Measurements from ENCODE around the gene TMEM80.
A peak's percentile ranks its signal among the peaks of the same experiment; 100 is the strongest.
"Not testable (repeated sequence)": the region's sequence is repeated elsewhere in the genome, so short reads cannot be mapped to it uniquely, and the experiment has no call there.

The TMEM80 gene

DNA sequence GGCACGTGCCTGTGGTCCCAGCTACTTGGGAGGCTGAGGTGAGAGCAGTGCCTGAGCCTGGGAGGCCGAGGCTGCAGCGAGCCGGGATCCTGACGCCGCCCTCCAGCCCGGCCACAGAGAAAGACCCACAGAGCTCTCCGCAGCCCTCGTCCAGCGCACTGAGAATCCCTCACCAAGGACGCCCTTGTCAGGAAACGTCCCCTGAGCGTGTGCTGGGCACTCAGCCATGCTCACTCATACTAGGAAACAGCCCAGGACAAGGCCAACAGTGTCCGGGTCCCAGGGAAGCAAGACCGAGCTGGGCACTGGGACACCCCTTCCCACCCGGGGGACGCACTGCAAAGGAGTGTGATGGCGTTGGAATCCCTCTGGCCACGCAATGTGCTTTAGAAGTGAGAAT is 15.1 kb upstream of the TMEM80 start:
- DNase-seq: no peak

DNA sequence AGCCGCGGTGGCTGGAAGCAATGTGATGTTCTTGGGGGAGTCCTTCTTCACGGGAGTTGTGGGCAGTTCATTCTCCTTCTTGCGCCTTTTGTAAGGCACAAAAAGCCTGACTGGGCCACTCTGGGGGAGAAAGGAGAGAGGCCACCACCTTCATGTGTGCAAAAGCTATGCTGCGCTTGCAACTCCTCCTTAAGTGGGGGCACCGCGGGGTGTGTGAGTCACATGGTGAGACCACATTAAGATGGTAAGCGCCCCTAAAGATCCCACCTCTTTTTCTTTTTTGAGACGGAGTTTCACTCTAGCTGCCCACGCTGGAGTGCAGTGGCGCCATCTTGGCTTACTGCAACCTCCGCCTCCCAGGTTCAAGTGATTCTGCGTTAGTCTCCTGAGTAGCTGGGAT is 14.6 kb upstream of the TMEM80 start:
- DNase-seq: no peak

DNA sequence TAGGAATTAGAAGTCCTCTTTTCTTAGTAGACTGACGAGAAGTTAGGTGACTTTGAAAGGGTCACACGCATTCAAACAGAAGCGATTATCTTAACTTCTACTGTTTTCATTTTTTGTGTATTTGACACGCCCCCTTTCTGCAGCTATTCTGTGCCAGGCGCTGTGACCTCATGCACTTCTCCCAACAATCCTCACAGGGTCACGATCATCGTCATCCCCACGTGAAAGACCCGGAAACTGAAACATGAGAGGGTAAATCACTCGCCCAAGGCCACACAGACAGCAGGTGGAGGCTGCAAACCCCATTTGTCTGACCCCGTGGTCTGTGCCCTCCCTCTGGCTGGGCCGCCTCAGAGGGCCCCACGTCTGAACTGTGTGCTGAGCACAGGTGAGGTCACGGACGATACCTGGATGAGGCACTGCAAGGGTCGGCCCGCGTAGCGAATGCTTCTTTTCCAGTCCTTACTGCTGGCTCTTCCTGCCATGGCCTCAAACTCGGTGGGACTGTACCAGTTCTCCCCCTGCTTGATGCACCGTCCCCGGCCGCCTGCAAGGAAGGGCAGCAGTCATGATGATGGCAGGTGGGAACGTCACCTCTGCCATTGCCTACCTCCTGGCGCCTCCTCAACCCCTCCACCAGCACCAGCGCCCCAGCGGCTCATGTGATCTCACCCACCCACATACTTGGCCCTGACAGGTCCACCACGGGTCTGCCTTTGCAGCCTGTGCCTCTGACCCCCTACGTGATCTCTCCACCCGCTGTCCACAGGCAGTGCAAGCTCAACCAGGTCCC is 9.0 kb upstream of the TMEM80 start:
- DNase-seq: no peak

DNA sequence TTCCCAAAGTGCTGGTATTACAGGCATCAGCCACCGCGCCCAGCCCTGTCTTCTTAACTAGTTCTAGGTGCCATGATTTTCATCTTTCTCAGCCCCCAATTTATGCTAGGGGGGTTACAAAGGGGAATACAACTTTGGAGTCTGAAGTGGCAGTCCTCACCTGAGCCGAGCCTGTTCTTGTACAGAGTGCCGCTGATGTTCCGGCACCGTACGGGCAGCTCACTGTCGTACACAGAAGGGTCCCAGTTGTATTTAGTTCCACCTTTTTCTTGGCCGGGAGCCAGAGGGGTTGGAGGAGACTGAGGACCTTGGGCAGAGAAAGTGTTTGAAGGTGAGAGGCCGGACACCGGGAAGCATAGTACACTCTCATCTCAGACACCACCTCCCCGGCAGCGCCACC is 7.9 kb upstream of the TMEM80 start:
- DNase-seq: no peak

DNA sequence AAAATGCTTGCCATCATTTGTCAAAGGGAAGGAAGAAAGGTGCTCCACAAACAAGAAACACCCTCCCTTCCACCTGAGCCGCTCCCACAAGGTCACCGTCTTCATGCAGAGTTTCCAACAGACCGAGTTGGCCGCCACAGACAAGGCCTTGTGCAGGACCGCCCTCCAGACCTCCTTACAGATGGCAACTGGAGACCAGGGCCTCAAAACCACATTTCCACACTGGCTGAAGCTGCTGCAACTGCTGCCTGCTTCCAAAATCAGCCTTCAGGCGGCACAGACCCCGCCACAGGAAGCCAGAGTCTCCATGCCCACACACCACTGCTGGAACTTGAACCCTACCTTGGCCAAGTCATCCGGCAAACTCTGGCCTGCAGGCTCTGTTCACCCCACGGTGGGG is 6.9 kb upstream of the TMEM80 start:
- DNase-seq: no peak

DNA sequence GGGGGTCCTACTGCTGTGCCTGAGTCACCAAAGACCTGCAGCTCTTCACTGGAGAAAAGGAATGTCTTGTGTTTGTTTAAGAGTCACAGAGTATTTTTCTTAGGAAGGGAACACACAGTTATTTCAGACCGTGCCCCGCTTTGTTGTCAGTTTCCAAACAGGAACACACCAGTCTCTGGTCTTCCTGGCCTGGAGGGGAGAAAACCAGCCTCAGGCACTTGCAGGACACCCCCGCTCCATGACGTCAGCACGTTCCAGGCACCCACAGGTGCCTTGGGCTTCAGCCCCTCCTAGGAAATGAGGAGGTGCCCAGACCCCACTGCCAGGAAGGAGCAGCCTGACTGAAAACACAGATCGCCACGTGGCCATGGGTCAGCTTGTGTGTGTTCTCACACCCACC is 6.0 kb upstream of the TMEM80 start:
- no peak for DNase-seq

DNA sequence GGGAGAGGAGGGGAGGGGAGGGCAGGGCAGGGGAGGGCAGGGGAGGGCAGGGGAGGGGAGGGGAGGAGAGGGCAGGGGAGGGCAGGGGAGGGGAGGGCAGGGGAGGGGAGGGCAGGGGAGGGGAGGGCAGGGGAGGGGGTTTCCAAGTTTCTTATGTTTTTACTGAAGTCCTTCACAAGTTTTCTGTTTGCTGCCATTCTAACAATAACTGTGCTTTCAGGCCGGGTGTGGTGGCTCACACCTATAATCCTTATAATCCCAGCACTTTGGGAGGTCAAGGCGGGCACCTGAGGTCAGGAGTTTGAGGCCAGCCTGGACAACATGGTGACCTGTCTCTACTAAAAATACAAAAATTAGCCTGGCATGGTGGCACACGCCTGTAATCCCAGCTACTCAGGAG is 5.4 kb upstream of the TMEM80 start:
- DNase-seq: not testable (repeated sequence)

DNA sequence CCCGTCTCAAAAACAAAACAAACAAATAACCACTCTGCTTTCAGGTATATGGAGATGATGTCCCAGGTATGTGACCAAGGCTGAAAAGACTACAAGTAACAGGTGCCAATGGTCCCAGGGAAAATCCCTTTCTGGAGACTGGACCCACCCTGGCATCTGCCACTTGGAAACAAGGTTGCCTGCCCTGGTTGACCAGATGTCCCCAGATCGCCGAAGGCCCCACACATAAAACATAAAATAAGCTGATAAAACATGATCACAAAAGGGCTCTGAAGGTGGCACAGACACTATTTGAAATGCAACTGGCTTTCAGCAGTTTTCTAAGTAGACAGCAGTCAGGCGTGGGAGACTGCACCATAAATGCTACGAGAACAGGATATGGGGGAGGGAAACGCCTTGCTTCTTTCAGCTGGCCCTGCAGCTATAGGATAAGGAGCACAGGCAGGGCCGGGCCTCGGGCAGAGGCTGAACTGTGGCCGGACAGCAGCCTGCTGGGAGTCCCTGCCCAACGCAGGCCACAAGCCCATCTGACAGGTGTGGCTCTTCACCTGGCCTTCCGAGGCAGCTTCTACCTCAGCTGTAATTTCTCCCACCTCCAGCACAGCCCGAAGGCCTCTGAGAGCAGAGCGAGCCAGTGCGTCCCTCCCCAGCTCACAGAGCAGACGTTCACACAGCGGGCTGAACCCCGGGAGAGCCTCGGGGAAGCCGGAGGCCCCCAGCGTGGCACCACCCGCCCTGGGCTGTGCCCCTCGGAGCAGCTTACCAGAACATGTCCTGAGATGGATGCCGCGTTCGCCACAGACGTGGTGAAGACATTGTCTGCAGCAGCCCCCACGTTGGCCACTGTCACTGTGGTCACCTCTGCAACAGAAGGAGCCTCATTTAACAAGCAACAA is 4.6 kb upstream of the TMEM80 start:
- no peak for DNase-seq

DNA sequence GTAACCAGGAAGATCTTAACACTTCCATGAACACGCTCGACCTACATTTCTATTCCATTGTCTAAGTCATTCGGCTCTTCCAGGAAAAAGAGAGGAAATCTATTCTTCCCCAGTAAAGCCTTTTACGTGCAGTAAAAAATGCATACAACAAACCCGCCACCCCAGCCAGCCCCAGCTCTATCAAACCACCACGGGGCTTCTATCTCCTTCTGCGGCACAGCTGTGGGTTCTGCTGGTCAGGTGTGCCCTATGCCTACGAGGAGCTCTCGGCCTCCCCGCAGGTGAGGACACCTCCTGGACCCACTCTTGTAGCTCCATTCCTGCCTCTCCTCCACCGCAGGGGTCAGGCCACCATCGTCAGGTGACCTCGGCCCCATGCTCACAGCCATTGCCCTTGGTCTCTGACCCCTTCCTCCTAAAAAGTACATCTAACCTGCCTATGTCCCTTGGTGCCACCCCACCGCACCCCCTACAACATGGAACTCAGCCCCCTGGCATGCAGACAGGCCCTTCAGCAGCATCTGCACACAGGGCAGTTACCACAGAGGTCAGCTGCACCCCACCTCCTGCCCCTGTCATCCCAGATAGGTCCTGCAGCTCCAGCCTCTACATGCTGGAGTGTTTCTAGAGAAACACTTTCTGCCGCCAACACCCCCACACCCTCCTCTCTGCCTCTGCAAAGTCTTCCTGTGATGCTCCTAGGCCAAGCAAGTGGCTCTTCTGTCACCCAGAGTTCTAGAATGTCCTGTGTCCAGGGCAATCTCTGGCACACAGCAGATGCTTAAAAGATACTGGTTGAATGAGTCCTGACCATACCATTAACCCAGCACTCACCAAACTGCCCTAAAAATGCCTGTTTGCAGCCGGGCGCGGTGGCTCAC is 3.7 kb upstream of the TMEM80 start:
- DNase-seq: no peak

DNA sequence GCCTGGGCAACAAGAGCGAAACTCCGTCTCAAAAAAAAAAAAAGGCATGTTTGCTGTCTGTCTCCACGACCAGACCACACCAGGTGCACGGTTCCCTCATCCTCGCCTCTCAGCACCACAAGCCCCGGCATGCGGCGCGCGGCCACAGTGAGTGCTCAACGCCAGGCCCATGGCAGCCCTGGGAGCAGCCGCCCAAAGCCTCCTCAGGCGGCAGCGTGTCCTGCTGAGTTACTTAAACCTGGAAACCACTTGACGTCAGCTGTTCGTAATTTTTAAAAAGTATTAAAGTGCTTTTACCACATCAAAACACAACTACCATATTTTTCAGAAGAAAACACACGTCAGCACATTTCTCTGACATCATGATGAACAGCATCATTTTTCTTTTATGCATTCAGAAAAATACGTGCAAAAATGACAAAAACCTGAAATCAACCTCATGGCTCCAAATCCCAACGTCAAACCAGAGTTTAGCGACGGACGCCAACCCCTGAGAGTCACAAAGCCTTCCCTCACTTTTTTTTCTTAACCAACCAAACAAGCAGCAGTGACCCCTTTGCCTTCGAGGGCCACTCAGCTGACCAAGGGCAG is 2.7 kb upstream of the TMEM80 start:
- DNase-seq: no peak

DNA sequence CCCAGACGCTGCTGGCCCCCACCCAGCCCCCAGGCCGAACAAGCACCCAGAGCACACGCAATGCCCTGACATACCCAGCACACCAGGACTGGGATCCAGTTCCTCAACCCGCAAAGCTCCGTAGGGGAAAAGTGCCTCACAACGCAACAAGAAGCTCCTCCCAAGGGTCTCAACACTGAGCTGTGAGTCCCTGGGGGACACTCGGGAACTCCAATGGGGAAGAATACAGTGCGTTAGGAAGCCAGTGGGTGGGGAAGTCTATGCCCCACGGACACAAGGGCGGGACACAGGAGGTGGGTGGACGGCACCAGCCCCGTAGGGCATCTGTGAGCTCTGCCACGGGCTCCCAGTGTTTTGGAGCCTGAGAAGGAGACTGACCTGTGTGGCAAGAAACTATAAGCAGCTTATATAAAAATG is 2.2 kb upstream of the TMEM80 start:
- no peak for DNase-seq

DNA sequence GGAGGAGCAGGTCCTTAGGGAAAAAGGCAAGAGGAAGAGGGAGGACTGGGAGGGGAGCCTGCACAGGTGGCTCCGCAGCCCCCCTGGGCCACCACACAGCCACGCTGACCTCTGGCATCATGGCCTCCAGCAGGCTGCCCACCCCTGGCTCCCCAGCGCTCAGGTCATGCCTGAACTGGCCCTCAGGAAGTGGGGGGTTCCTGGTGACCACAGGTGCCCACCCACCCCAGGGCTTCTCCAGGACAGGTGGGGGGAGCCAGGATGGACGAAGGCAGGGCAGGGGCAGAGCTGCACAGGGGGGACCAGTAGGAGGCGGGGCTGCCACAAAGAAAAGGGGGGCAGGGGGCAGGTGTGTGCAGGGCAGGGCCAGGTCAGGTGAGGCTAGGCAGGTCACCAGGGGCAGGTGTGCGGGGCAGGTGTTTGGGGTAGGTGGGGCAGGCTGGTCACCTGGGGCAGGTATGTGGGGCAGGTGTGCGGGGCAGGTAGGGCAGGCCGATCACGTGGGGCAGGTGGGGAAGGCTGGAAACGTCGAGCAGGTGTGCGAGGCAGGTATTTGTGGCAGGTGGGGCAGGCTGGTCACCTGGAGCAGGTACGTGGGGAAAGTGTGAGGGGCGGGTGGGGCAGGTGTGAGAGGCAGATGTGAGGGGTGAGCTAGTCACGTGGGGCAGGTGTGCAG is 1.6 kb upstream of the TMEM80 start:
- DNase-seq: no peak

DNA sequence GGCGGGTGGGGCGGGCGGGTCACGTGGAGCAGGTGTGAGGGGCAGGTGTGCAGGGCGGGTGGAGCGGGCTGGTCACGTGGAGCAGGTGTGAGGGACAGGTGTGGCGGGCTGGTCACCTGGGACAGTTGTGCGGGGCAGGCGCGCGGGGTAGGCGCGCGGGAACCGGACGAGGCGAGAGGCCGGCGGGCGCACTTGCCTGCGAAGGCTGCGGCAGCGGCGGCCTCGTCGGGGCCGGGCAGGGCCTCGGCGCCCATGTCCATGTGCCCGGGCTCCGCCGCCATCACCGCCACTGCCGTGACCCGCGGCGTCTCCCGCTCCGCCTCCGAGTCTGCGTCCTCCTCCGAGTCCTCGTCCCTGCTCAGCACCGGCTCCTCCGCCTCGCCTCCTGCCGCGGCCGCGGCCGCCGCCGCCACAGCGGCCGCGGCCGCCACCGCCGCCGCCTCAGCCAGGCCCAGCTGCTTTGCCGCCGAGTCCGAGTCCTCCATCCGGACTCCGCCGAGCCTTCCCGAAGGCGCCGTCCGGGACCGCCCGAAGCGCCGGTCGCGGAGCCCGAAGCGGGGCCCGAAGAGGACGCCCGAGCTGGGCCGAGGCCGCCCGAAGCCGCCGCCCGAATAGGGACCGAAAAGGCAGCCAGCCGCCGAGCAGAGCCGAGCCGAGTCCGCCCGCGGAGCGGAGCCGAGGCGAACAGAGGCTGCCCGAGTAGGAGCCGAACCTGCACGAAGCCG is 891 bp upstream of the TMEM80 start, which contains the start of gene DEAF1:
Gene DEAF1, minus strand, starts transcription at position 660 of the 725 bp plus-strand sequence. Its CDS starts 175 bp downstream, at position 485.
- DNase-seq: peak; percentile 96

DNA sequence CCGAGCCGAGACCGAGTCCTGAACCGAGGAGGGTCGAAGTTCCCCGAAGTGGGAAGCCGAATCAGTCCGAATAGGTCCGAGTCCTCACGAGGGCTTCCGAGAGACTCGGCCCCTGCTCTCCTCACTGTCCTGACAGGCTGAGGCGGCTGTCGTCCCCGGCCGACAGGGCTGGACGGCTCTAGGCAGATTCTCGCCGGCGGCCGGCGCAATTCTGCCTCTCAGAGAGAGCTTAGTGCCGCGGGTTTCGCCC is 403 bp upstream of the TMEM80 start:
- DNase-seq: no peak

DNA sequence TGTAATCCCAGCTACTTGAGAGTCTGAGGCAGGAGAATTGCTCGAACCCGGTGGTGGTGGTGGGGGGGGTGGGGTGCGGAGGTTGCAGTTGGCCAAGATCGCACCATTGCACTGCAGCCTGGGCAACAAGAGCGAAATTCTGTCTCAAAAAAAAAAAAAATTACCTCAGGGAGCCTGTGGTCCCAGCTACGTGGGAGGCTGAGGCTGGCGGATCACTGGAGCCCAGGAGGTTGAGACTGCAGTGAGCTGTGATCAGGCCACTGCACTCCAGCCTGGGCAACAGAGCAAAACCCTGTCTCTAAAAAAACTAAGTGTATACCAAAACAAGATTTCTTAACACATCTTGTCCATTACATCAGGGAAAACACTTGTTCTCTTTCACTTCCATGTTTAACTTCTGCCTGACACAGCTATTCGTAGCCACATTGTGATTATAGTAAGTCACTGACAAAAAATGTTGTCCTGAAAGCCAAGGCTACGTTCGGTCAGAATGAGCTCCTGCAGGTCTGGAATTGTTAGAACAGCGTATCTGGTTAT is 1.4 kb downstream of the TMEM80 start:
- no peak for DNase-seq

DNA sequence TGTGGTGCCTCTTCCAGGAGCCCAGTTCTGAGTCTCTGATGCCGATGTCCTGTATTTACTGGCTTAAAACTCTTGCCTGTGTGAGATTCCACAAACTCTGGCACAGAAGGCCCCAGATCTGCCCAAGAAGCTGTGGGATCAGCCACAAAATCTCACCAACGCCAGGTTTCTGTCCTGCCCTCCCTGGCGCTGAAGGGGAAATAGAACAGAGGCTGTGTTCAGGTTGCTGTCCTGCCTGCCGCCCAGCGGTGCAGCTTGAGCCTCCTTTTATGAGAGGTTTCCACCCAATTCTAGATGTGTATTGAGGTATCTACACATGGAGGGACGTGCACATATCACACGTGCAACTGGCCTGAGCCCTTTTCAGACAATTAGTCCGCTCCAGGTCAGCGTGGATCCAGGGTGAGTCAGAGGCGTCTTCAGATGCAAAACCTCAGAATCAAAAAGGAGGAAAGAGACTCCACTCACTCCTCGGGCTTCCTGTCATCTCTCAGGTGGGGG is 2.2 kb downstream of the TMEM80 start:
- DNase-seq: no peak

DNA sequence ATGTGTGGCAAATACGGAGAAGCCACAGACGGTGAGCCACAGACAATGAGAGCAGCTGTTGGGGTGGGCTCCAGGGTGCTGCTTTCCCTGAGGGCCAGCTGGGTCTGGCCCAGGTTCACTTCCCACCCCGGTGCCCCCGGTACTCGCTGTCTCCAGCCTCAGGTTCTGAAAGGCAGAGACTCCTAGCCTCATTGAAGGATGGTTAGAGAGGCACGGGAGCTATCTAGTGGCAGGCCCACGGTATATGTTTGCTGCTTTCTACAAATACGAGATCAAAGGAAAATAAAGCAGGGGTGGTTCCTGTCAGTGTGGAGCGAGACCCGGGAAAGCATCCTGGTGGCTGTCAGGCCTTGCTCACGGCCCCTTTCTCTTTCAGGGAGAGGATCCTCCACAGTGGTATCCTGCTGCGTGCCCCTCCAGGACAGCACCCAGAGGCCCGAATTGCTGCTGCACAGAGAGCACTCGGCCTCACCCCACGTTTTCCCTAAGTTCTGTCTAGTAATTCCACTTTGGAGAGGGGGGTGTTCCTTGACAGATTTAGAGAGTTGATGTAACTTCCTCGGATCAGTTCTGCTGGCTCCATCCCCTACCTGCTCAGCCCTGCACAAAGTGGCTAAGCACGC is 3.0 kb downstream of the TMEM80 start:
- DNase-seq: no peak

DNA sequence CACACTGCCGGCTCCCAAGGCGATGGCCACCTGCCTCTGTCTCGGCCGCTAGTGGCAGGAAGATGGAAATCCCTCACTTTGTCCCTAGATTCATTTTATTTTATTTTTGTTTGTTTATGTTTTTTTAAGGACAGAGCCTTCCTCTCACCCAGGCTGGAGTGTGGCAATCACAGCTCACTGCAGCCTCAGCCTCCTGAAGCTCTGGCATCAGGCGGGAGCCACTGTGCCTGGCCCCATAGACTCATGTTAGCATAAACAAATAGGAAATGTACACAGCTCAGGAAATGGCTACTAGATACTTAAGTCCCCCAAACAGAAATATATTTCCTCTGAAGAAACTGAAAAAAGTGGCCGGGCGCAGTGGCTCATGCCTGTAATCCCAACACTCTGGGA is 3.5 kb downstream of the TMEM80 start:
- no peak for DNase-seq

DNA sequence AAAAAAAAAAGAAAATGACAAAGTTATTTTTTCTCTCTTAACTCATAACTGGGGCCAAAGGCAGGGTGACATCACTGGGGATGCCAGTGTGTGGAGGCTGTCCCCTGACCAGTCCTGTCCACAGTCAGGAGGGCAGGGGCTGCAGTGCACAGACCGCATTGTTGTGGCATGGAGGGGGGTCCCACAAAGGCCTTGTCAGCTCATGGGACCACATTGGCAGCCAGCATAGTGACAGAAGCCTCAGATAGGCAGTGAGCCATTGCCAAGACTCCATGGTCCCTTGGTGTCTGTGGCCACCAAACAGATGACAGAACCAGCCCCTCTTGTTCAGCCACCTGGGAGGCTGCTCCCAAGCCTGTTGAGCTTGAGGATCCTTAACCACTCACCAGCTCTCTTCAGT is 4.1 kb downstream of the TMEM80 start:
- DNase-seq: no peak

DNA sequence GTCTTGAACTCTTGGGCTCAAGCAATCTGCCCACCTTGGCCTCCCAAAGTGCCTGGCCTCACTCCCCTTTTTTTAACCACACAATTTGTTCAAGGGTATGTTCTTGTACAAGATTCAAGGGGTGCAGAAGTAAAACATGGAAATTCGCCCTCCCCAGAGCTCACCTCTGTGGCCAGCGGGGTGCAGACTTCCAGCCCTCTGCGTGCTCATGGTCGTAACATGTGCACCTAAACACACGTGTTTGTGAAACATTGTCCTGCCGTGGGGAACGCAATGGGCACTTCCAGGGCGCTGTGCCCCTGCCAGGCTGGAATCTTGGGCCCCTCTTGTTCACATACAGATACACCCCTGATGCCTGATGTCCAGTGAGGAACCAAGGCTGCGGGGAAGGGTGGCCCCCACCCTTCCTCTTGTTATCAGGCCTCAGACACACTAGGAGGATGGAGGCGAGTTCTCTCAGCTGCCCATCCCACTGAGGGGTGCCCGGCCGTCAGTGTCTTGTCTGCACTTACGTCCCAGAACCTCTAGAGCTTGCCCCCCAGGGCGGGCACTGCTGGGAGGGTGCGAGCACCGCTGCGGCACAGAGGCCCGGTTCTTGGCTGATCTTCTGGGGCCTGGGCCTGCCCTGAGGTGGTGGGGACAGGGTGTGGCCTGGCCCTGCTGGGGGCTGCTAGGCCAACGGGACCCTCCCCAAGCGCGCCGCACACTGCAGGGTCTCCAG is 6.3 kb downstream of the TMEM80 start:
- DNase-seq: no peak

Data from T1000 (cell line).